NB4 (cell line): ENCODE results near the gene PPP2R5B.

Experiments used
- DNase-seq: peaks from one replicate; pipeline ENCODE4 v3.0.0; 2010; ENCODE audit warnings: low read depth
- H3K4me3 ChIP-seq: one replicate; pipeline ENCODE4 v1.5.1; 2011; ENCODE audit warnings: mild to moderate bottlenecking, low read depth, low read length, moderate library complexity
- MYC ChIP-seq: IDR thresholded peaks from 2 replicates; pipeline ENCODE4 v1.6.1; 2011; ENCODE audit warnings: low read depth, low read length
- POLR2A ChIP-seq: IDR thresholded peaks from 2 replicates; pipeline ENCODE4 v1.6.1; 2011; ENCODE audit warnings: mild to moderate bottlenecking; ENCODE audit not compliant: insufficient read length; ENCODE audit errors: extremely low read depth
- TF ChIP-seq, protein P1 (sequence below): IDR thresholded peaks from one replicate; pipeline ENCODE4 v1.5.1; 2012; ENCODE audit warnings: low read depth, low read length
- TF ChIP-seq, protein P2 (sequence below): IDR thresholded peaks from 2 replicates; pipeline ENCODE4 v1.6.1; 2011; ENCODE audit warnings: low read depth, low read length

Gene PPP2R5B

DNA sequence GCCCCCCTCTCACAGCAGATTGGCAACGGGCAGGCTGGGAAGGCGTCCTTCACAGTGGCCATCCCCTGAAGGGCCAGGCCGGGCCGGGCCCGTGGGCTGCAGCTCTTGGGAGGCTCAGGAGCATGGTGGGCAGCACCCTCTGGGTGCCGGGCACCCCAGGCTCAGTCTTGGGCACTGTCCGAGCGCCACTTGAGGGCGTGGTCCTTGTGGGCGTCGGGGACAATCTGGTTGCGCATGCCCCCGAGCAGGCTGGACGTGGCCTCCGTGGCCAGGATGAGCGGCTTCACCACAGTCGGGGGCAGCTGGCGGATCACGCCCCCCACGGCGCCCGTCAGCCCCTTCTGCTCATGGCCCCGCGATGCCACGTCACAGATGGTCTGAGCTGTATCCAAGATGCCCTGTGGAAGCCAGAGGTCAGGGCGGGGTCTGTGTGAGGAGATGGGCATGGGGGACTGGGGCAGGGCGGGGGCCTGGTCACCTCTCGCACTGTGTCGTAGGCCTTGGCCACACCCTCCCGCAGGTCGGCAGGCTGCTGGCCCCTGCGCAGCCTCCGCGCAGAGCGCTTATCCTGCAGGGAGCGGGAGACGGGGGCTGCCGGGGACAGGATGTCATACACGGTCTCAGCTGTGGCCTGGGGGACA is 29.6 kb upstream of the PPP2R5B start:
- TF ChIP-seq, protein P1, sequence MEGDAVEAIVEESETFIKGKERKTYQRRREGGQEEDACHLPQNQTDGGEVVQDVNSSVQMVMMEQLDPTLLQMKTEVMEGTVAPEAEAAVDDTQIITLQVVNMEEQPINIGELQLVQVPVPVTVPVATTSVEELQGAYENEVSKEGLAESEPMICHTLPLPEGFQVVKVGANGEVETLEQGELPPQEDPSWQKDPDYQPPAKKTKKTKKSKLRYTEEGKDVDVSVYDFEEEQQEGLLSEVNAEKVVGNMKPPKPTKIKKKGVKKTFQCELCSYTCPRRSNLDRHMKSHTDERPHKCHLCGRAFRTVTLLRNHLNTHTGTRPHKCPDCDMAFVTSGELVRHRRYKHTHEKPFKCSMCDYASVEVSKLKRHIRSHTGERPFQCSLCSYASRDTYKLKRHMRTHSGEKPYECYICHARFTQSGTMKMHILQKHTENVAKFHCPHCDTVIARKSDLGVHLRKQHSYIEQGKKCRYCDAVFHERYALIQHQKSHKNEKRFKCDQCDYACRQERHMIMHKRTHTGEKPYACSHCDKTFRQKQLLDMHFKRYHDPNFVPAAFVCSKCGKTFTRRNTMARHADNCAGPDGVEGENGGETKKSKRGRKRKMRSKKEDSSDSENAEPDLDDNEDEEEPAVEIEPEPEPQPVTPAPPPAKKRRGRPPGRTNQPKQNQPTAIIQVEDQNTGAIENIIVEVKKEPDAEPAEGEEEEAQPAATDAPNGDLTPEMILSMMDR = no peak
- no peak for TF ChIP-seq POLR2A
- no peak for TF ChIP-seq MYC
- TF ChIP-seq, protein P2, sequence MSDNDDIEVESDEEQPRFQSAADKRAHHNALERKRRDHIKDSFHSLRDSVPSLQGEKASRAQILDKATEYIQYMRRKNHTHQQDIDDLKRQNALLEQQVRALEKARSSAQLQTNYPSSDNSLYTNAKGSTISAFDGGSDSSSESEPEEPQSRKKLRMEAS = no peak
- DNase-seq = no peak
- no peak overlapping the region for H3K4me3 ChIP-seq

DNA sequence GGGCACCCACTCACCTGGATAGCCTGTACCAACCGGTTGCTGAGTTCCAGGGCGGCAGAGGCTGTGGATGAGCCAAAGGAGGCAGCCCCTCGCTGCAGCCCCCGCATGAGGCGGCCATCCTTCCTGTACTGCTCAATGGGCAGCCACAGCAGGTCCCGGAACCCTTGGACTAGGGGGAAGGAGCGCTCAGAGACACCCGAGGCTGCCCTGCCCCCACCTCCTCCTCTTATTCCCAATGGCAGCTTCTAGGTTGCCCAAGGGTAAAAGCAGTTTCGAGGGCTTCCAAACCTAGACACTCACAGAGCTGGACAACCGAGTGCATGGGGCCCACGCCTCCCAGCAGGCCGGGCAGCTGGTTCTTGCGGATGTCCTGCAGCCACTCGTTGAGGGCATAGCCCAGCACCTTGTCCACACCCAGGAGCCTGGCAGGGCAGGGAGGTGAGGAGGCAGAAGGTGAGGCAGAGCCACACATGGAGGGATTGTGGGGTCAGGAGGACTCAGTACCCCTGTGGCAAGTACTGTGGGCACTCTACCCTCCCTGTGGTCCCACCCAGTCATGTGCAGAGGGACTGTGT is 28.0 kb upstream of the PPP2R5B start:
- TF ChIP-seq MYC (no peak), POLR2A (no peak)
- TF ChIP-seq, protein P1 = no peak
- TF ChIP-seq, protein P2 = no peak
- no peak for DNase-seq
- no peak overlapping the region for H3K4me3 ChIP-seq

DNA sequence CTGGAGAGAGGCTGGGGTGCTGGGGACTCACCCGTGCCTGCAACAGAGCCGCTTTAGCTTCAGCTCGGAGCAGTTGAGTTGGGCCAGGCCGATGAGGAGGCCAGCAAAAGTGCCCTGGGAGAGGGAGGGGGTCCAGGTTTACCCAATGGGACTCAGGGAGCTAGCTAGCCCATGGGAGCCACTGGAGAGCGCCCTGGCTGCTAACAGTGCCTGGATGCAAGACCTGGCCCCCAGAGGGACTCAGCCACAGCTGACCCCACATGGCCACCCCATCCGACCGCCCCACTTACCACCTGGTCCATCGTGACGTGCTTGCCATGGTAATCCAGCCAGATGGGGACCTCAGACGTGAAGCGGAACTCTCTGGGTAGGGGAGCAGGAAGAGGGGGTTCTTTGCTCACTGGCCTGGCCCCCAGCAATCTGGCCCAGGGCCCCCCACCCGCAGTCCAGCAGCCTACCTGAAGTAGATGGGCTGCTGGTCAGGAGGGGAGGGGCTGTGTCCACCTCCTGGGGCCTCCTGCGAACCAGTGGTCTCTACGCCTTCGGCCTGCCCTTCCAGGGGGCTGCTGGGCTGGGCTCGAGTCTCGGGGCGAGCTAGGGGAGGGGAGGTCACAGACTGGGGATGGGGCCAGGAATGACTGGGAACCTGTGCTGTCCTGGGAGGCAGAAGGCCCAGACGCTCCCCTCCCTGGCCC is 27.0 kb upstream of the PPP2R5B start:
- TF ChIP-seq, protein P2 = no peak
- no peak for TF ChIP-seq POLR2A
- TF ChIP-seq, protein P1 = no peak
- no peak for TF ChIP-seq MYC
- H3K4me3 ChIP-seq = no peak overlapping the region
- DNase-seq = no peak

DNA sequence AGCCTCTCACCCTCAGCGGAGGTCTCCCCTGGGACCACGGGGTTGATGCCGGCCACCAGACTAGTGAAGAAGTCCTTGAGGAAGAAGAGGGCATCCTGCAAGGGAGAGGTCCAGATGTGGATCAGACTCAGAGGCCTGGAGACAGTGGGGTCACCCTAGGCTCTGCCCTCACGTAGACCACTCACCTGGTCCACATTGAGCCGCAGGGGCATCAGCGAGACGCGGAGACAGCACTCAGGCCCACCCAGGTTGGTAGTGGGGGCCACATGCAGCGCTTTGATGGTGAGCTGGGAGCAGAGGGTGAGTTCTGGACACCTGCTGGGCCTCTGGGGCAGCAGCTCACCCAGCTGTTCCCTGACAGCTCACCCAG is 26.4 kb upstream of the PPP2R5B start:
- no peak overlapping the region for H3K4me3 ChIP-seq
- no peak for DNase-seq
- TF ChIP-seq, protein P1 = no peak

DNA sequence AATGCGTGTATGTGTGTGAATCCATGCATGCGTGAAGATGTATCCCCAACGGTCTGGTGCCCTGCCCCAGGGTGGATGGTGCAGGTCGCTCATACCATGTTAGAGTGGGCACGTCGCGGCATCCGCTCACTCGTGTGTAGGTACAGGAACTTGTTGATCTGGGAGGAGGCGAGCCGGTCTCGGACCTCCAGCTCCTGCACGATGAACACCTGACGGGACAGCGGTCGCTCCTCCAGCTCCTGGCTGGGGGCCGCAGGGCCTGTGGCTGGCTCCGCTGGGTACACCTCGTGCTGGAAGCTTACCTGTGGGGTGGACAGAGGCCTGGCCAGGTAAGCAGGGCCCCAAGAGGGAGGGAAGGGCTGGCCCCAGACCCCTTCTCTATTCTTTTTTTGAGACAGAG is 25.9 kb upstream of the PPP2R5B start:
- DNase-seq = no peak
- H3K4me3 ChIP-seq = no peak overlapping the region
- TF ChIP-seq MYC (no peak), POLR2A (no peak)
- TF ChIP-seq, protein P2 = no peak
- TF ChIP-seq, protein P1 = no peak

DNA sequence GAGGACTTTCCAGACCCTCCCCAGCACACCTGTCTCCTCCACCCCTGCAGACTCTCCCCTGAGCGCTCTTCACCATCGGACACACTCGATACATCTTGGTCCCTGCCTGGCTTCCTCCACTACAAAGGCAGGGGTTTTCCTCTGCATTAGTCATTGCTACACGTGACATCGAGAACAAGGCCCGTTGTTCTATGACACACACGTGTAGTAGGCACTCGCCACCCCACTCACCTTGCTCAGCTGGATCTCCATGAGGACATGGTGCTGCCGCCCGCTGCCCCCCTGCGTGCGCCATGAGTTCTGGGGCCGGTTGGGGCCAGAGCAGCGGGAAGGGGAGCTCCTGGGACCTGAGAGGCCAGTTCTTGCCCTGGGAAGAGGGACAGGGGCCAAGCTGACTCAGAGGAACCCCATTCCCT is 24.2 kb upstream of the PPP2R5B start:
- no peak overlapping the region for H3K4me3 ChIP-seq
- no peak for DNase-seq
- TF ChIP-seq MYC (no peak), POLR2A (no peak)
- TF ChIP-seq, protein P2 = no peak
- TF ChIP-seq, protein P1 = no peak
